Urinary bladder (tissue), 4 donors: ENCODE results near the gene FTSJ1. TPM values are rescaled to one million over a fixed set of nuclear protein-coding genes. Genes with fewer than 3 reads are reported as not detected.
A peak's percentile ranks its signal among the peaks of the same experiment; 100 is the strongest.

ENCODE experiments used
- DNase-seq: peaks from one replicate; pipeline ENCODE4 v3.0.0-alpha.2; 2015; ENCODE audit errors: extremely low spot score
- H3K27ac ChIP-seq: one replicate; pipeline ENCODE4 v1.5.1; 2013; ENCODE audit warnings: low read depth, mild to moderate bottlenecking, moderate library complexity
- H3K36me3 ChIP-seq: one replicate; pipeline ENCODE4 v1.6.1; 2013; ENCODE audit warnings: mild to moderate bottlenecking, moderate library complexity; ENCODE audit not compliant: insufficient read depth
- H3K4me1 ChIP-seq: one replicate; pipeline ENCODE4 v1.6.1; 2013; ENCODE audit warnings: mild to moderate bottlenecking, moderate library complexity; ENCODE audit not compliant: insufficient read depth
- H3K4me3 ChIP-seq: one replicate; pipeline ENCODE4 v1.5.1; 2013; ENCODE audit warnings: low read depth, low read length
- WGBS: extraction: QIAGEN DNeasy Blood & Tissue Kit; methylation state at CpG from one replicate; pipeline ENCODE4 v1.1.7; 2013; 5-methylcytosine and 5-hydroxymethylcytosine counted together
- polyA plus RNA-seq: library from polyadenylated mRNA; stranded (reverse); fragments of 200-250 nt; gene quantifications from one replicate; pipeline ENCODE4 v1.2.3, GENCODE V29; 2013
- total RNA-seq: library from RNA; depleted of rRNA; stranded (reverse); fragments of >200 nt; gene quantifications from one replicate; pipeline ENCODE4 v1.2.3, GENCODE V29; 2014
- donor health status: healthy with polysubstance abuse.
- donor health status: healthy.

FTSJ1 gene
- total and polyA plus RNA-seq, 2 donors = 21.8 to 28.2 TPM

DNA sequence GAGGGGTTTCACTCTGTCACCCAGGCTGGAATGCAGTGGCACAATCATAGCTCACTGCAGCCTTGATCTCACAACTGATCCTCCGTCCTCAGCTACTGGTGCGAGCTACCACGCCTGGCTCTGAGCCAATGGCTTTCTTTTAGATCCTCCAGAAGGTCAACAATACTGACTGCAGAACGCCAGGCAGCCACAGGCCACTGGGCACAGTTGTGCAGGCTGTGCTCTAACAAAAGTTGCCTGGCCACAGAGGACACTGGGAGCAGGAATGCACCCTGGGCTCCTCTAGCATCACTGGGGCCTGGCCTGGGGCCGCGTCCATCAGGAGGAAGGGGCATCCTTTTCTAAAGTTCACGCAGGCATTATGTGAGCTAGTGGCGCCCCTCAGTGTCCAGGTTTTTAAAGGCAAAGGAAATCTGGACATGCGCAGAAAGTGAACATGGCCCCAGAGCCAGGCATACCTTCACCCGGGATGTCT, 17.9 kb downstream of the FTSJ1 start:
- Histone ChIP-seq H3K4me3 (no peak overlapping the region), H3K4me1 (no peaks in the 10 kb centered on the region), H3K27ac (no peak overlapping the region), H3K36me3 (no peaks in the 10 kb centered on the region)
- no peak for DNase-seq
- WGBS = 21% methylated on average over 10 of the region's 10 CpGs

GRCh38 chrX:48496660-48497059, 20.7 kb downstream of the FTSJ1 start:
- Histone ChIP-seq H3K4me3 (no peak overlapping the region), H3K36me3 (no peaks in the 10 kb centered on the region), H3K4me1 (no peaks in the 10 kb centered on the region), H3K27ac (no peak overlapping the region)
- WGBS = 85% methylated on average over 4 of the region's 4 CpGs
- DNase-seq = no peak

GRCh38 chrX:48497871-48498270, 21.9 kb downstream of the FTSJ1 start:
- WGBS = 68% methylated on average over 5 of the region's 5 CpGs
- H3K36me3 ChIP-seq = no peaks in the 10 kb centered on the region
- H3K4me1 ChIP-seq = no peaks in the 10 kb centered on the region
- no peak for DNase-seq
- no peak overlapping the region for H3K27ac ChIP-seq
- no peak overlapping the region for H3K4me3 ChIP-seq

DNA sequence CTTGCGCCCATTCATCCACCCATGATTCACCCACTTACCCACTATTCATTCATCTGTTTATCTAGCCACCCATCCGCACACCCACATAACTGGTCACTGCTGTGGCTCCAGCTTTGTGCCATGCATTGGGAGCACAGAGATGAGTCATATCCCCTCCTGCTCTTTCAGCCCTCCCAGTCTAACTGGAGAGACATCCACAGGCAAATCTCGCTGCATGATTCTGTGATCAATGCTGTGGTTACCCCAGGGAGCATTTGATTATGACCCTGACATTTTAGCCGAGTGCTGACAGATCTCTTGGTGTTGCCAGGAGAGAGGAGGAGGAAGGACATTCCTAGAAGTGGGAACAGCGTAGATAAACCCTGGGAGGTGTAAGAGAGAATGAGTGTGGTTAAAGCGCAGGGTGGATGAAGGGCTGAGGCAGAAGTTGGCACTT, 22.4 kb downstream of the FTSJ1 start:
- Histone ChIP-seq H3K4me1 (no peaks in the 10 kb centered on the region), H3K4me3 (no peak overlapping the region), H3K27ac (no peak overlapping the region), H3K36me3 (no peaks in the 10 kb centered on the region)
- no peak for DNase-seq
- WGBS = 76% methylated on average over 6 of the region's 6 CpGs

DNA sequence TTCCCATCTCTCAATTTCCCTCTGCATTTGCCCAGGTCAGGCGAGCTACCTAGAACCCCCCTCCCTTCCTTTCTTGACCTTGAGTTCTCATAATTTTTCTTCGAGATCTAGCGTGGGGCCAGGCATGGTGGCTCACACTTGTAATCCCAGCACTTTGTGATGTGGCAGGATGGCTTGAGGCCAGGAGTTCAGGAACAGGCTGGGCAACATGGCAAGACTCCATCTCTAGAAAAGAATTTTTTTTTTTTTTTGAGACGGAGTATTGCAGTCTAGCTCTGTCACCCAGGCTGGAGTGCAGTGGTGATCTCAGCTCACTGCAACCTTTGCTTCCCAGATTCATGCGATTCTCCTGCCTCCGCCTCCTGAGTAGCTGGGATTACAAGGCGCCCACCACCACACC, 28.3 kb downstream of the FTSJ1 start:
- no peak overlapping the region for H3K4me3 ChIP-seq
- WGBS = 67% methylated on average over 7 of the region's 7 CpGs
- H3K4me1 ChIP-seq = no peaks in the 10 kb centered on the region
- H3K27ac ChIP-seq = no peak overlapping the region
- no peak for DNase-seq
- no peaks in the 10 kb centered on the region for H3K36me3 ChIP-seq

- 83% methylated on average over 5 of the region's 5 CpGs for WGBS
- no peak overlapping the region for H3K4me3 ChIP-seq
Measured at GRCh38 chrX:48505481-48505880, 29.5 kb downstream of the FTSJ1 start.

GRCh38 chrX:48507246-48507645, 31.2 kb downstream of the FTSJ1 start:
- no peaks in the 10 kb centered on the region for H3K36me3 ChIP-seq
- H3K4me3 ChIP-seq = no peak overlapping the region
- WGBS = 91% methylated on average over 5 of the region's 5 CpGs
- no peaks in the 10 kb centered on the region for H3K4me1 ChIP-seq
- no peak overlapping the region for H3K27ac ChIP-seq
- no peak for DNase-seq

More at GRCh38 chrX:48505481-48505880, 29.5 kb downstream of the FTSJ1 start:
- H3K4me1 ChIP-seq = no peaks in the 10 kb centered on the region
- DNase-seq = no peak
- no peak overlapping the region for H3K27ac ChIP-seq
- H3K36me3 ChIP-seq = no peaks in the 10 kb centered on the region

- Histone ChIP-seq H3K36me3 (no peaks in the 10 kb centered on the region), H3K4me3 (peak within 1 kb of the TSS; percentile 82), H3K27ac (peak within 1 kb of the TSS; percentile 39), H3K4me1 (no peaks in the 10 kb centered on the region)
- WGBS = under 1% methylated on average over 55 of the region's 65 CpGs
- DNase-seq = no peak
Measured at GRCh38 chrX:48508400-48509244, 32.6 kb downstream of the FTSJ1 start, which contains the start of gene PORCN. Gene PORCN, plus strand, starts transcription at chrX:48508992. Its CDS starts 829 bp downstream, at chrX:48509821.

DNA sequence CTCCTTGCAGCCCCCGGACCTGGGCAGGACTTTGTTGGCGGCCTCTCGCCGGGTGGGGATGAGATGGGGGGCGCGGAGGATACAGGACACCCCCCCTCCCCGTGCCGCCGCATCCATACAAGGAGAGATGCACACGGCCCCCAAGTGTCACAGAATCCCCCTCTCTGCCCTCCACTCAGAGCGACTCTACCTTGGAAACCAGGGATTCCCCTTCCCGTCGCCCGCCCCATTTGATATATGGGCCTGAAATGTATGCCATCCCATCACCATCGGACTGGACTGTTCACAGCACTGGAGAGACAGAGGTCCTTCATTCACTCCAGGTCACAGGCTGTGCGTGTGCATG, 33.2 kb downstream of the FTSJ1 start:
- Histone ChIP-seq H3K36me3 (no peaks in the 10 kb centered on the region), H3K27ac (peak overlapping the region; percentile 39), H3K4me1 (no peaks in the 10 kb centered on the region), H3K4me3 (peak overlapping the region; percentile 82)
- WGBS = 2% methylated on average over 16 of the region's 16 CpGs
- no peak for DNase-seq

DNA sequence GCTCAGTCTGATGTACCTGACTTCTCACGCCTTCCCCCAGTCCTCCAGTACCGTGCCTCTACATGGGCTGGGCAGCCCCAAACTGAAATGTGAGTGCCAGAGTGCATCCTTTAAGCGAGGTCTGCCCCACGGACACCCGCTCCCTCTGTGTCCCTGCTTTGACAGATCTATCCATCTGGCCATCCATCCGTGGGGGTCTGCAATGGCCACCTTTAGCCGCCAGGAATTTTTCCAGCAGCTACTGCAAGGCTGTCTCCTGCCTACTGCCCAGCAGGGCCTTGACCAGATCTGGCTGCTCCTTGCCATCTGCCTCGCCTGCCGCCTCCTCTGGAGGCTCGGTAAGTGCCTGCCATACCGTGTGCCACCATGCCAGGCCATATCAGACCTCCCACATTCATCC, 33.6 kb downstream of the FTSJ1 start:
- Histone ChIP-seq H3K4me1 (no peaks in the 10 kb centered on the region), H3K36me3 (no peaks in the 10 kb centered on the region), H3K27ac (no peak overlapping the region), H3K4me3 (peak overlapping the region; percentile 82)
- WGBS = 57% methylated on average over 11 of the region's 11 CpGs
- no peak for DNase-seq

DNA sequence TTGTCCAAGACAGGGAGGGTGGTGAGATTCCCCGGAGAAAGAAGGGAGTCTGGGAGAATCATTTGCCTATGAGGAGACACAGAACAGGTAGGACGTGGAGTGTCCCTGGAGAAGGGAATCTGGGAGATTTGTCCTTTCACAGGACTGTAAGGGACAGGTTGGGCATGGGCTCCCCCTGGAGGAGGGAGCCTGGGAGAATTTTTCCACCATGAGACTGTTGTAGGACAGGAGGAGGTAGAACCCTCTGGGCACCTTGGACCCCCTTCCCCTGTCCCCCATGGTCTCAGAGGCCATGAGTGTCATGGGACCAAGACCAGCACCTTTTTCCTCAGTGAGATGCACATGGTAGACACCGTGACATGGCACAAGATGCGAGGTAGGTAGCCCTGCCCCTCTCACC, 35.6 kb downstream of the FTSJ1 start:
- no peak overlapping the region for H3K4me3 ChIP-seq
- no peak for DNase-seq
- 73% methylated on average over 4 of the region's 4 CpGs for WGBS
- no peaks in the 10 kb centered on the region for H3K4me1 ChIP-seq
- no peak overlapping the region for H3K27ac ChIP-seq
- no peaks in the 10 kb centered on the region for H3K36me3 ChIP-seq

DNA sequence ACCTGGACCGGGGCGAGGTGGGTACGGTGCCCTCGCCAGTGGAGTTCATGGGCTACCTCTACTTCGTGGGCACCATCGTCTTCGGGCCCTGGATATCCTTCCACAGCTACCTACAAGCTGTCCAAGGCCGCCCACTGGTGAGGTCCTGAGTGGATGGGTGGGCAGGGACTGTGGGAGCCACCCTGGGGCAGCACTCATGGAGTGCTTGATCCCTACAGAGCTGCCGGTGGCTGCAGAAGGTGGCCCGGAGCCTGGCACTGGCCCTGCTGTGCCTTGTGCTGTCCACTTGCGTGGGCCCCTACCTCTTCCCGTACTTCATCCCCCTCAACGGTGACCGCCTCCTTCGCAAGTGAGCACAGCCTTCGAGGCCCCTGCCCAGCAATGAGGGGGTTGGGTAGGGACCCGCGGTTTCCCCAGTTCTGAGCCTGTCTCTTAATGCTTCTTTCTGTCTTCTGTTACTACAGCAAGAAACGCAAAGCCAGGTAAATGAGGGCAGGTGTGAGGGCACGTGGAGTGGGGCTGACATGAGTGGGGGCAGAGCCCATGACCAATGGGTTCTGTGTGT, 36.5 kb downstream of the FTSJ1 start:
- no peaks in the 10 kb centered on the region for H3K4me1 ChIP-seq
- no peak overlapping the region for H3K4me3 ChIP-seq
- 95% methylated on average over 20 of the region's 20 CpGs for WGBS
- no peak overlapping the region for H3K27ac ChIP-seq
- no peak for DNase-seq
- no peaks in the 10 kb centered on the region for H3K36me3 ChIP-seq

DNA sequence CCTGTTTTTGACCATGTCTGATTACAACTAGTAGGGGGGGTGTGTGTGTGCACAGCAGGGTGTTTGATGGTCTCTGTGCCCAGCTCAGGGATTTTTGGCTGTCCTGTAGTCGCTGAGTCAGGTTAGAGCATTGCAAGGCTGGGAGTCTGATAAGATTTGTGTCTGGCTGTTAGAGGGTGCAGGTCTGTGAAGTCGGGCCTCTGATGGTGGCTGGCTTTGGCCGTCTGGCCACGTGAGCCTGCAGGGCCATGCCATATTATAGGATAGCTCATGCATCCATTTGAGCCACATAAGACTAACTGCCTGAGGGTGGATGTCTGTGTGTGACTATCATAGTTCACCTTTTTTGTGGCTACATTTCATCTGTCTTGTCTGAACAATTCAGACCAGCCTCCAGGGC, 37.7 kb downstream of the FTSJ1 start:
- 86% methylated on average over 4 of the region's 4 CpGs for WGBS
- no peaks in the 10 kb centered on the region for H3K4me1 ChIP-seq
- H3K36me3 ChIP-seq = no peaks in the 10 kb centered on the region
- no peak for DNase-seq
- H3K27ac ChIP-seq = no peak overlapping the region
- no peak overlapping the region for H3K4me3 ChIP-seq

- DNase-seq = no peak
- 89% methylated on average over 16 of the region's 16 CpGs for WGBS
- Histone ChIP-seq H3K4me3 (no peak overlapping the region), H3K36me3 (no peaks in the 10 kb centered on the region), H3K4me1 (no peaks in the 10 kb centered on the region), H3K27ac (no peak overlapping the region)
Measured at GRCh38 chrX:48514126-48514806, 38.3 kb downstream of the FTSJ1 start.
